ENCODE measurements around the gene COPS3. TPM values are rescaled to one million over a fixed set of nuclear protein-coding genes. Genes with fewer than 3 reads are reported as not detected.
A peak's percentile ranks its signal among the peaks of the same experiment; 100 is the strongest.

Gene COPS3
- total and polyA plus RNA-seq, 9 of the 15 experiments (the other 6 are each of a cell fraction or from before 2014, with no cell fraction given), result 92.4 to 295 (median 167) TPM

GRCh38 chr17:17205368-17206123 is 75.5 kb downstream of the COPS3 start (continued):
- TF ChIP-seq JUNB (CRISPR knock-in tag; conservative IDR thresholded peaks at IDR 0.05) (no peak), EWSR1 (IDR thresholded peaks at IDR 0.05; ENCODE audit: borderline replicate concordance, low read depth, partially characterized antibody) (no peak), FOXA3 (CRISPR knock-in tag; conservative IDR thresholded peaks at IDR 0.05 in 1 of 2, IDR thresholded peaks at IDR 0.05 in 1 of 2) (0 out of 4 replicates have a peak, but pooled peaks of 1 of the 2 experiments have one; percentile 14), FOXP1 (CRISPR knock-in tag; IDR thresholded peaks at IDR 0.05) (0 out of 2 replicates have a peak, but pooled peaks have one; percentile 16), SAFB2 (IDR thresholded peaks at IDR 0.05; ENCODE audit: borderline replicate concordance, low read depth, low read length, severe bottlenecking) (no peak), MAFK (IDR thresholded peaks at IDR 0.05; ENCODE audit: low read length) (no peak), SP1 (CRISPR knock-in tag; IDR thresholded peaks at IDR 0.05) (peak; percentile 41; the same call in 1 of the 2 replicates), PPARD (CRISPR knock-in tag; IDR thresholded peaks at IDR 0.05) (no peak), SIN3A (IDR thresholded peaks at IDR 0.05; ENCODE audit: borderline replicate concordance in 2 of 2, control insufficient read depth in 1 of 2, low read depth in 2 of 2, low read length in 2 of 2) (peak in 1 of 2 experiments; percentile 56; a peak in 1 of 4 replicates), ZNF280A (IDR thresholded peaks at IDR 0.05; ENCODE audit: low read depth, partially characterized antibody) (no peak), ZBTB1 (CRISPR knock-in tag; IDR thresholded peaks at IDR 0.05; ENCODE audit: borderline replicate concordance, low read depth) (no peak), TAF9B (IDR thresholded peaks at IDR 0.05; ENCODE audit: partially characterized antibody) (no peak), HBP1 (CRISPR knock-in tag; IDR thresholded peaks at IDR 0.05) (no peak), PHF20 (IDR thresholded peaks at IDR 0.05; ENCODE audit: partially characterized antibody) (no peak), ZFP1 (CRISPR knock-in tag; IDR thresholded peaks at IDR 0.05) (no peak)
- TF ChIP-seq, protein P1, sequence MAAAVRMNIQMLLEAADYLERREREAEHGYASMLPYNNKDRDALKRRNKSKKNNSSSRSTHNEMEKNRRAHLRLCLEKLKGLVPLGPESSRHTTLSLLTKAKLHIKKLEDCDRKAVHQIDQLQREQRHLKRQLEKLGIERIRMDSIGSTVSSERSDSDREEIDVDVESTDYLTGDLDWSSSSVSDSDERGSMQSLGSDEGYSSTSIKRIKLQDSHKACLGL (CRISPR knock-in tag; IDR thresholded peaks at IDR 0.05; ENCODE audit: borderline replicate concordance, poor library complexity, severe bottlenecking), result no peak
- TF ChIP-seq, protein P2, sequence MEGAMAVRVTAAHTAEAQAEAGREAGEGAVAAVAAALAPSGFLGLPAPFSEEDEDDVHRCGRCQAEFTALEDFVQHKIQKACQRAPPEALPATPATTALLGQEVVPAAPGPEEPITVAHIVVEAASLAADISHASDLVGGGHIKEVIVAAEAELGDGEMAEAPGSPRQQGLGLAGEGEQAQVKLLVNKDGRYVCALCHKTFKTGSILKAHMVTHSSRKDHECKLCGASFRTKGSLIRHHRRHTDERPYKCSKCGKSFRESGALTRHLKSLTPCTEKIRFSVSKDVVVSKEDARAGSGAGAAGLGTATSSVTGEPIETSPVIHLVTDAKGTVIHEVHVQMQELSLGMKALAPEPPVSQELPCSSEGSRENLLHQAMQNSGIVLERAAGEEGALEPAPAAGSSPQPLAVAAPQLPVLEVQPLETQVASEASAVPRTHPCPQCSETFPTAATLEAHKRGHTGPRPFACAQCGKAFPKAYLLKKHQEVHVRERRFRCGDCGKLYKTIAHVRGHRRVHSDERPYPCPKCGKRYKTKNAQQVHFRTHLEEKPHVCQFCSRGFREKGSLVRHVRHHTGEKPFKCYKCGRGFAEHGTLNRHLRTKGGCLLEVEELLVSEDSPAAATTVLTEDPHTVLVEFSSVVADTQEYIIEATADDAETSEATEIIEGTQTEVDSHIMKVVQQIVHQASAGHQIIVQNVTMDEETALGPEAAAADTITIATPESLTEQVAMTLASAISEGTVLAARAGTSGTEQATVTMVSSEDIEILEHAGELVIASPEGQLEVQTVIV (CRISPR knock-in tag; IDR thresholded peaks at IDR 0.05; ENCODE audit: borderline replicate concordance), result no peak

All from K562 (cell line).